ENCODE results near the gene SPATS2.
A peak's percentile ranks its signal among the peaks of the same experiment; 100 is the strongest.
"Not testable (repeated sequence)": the region's sequence is repeated elsewhere in the genome, so short reads cannot be mapped to it uniquely, and the experiment has no call there.

Gene SPATS2

DNA sequence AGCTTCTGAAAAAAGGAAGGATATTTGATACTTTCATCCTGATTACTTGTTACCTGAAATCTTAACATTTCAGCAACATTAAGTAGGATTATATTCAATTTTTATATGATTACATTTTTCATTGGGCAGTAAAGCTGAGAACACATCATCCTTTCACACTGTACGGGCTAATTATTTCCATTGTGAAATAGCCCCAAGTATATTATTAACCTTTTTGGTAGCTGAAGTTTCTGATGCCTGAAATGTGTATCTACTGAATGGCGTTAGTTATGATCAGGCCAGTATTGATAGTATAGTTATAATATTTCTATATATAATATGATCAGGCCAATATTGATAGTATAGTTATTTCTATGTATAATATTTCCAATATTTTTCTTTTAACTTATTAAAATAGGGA, 10.1 kb downstream of the SPATS2 start:
- no peak for TF ChIP-seq ZFX (IDR thresholded peaks at IDR 0.05)
- TF ChIP-seq, protein P1, sequence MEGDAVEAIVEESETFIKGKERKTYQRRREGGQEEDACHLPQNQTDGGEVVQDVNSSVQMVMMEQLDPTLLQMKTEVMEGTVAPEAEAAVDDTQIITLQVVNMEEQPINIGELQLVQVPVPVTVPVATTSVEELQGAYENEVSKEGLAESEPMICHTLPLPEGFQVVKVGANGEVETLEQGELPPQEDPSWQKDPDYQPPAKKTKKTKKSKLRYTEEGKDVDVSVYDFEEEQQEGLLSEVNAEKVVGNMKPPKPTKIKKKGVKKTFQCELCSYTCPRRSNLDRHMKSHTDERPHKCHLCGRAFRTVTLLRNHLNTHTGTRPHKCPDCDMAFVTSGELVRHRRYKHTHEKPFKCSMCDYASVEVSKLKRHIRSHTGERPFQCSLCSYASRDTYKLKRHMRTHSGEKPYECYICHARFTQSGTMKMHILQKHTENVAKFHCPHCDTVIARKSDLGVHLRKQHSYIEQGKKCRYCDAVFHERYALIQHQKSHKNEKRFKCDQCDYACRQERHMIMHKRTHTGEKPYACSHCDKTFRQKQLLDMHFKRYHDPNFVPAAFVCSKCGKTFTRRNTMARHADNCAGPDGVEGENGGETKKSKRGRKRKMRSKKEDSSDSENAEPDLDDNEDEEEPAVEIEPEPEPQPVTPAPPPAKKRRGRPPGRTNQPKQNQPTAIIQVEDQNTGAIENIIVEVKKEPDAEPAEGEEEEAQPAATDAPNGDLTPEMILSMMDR (conservative IDR thresholded peaks at IDR 0.05): no peak

DNA sequence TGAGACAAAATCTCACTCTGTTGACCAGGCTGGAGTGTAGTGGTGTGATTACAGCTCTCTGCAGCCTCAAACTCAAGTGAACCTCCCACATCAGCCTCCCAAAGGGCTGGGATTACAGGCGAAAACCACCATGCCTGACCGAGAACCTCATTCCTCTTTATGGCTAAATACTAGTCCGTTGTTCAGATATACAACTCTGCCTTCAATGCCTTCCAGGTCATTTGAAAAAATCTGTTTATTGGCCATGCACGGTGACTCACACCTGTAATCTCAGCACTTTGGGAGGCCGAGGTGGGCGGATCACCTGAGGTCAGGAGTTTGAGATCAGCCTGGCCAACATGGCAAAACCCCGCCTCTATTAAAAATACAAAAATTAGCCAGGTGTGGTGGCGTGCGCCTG, 12.9 kb downstream of the SPATS2 start:
- H3K27ac ChIP-seq: not testable (repeated sequence)

More for the DNA sequence above, 10.1 kb downstream of the SPATS2 start:
- H3K27ac ChIP-seq: no peak overlapping the region

DNA sequence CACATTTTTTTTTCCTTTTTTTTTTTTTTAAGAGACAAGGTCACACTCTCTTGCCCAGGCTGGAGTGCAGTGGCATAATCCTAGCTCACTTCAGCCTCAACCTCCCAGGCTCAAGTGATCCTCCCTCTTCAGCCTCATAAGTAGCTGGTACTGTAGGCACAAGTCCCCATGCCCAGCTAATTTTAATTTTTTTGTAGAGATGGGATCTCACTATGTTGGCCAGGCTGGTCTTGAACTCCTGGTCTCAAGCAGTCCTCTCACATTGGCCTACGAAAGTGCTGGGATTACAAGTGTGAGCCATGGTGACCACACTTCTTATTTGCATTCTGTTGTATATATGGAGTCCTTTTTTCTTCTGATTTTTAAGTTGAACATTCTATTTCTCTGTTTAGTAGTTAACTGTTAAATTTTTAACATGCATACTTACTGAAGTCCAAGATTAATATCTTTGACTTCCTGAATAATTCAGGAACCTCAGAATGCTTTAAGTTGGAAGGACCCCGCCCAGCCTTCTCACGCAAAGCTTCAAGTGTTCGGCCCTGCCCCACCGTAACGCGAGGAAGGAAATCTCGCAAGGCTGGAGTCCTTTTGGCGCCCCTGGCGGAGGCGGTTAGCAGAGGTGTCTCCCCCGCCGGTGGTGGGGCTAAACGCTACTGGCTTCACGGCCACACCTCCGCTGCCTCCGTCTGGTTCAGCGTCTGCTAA, 21.6 kb downstream of the SPATS2 start:
- no peak overlapping the region for H3K27ac ChIP-seq
- TF ChIP-seq, protein P1 (conservative IDR thresholded peaks at IDR 0.05): no peak
- TF ChIP-seq ZFX (IDR thresholded peaks at IDR 0.05): no peak

DNA sequence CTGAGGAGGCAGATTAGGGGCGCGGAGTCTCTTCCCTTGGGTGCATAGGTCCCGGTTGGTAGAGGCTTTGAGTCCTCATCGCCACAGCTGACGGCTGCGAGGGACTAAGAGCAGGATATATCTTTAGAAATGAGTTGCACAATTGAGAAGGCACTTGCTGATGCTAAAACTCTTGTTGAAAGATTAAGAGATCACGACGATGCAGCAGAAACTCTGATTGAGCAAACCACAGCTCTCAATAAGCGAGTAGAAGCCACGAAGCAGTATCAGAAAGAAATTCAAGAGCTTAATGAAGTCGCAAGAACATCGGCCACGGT, 22.1 kb downstream of the SPATS2 start:
- TF ChIP-seq, protein P1 (conservative IDR thresholded peaks at IDR 0.05): no peak
- no peak for TF ChIP-seq ZFX (IDR thresholded peaks at IDR 0.05)
- H3K27ac ChIP-seq: no peak overlapping the region

DNA sequence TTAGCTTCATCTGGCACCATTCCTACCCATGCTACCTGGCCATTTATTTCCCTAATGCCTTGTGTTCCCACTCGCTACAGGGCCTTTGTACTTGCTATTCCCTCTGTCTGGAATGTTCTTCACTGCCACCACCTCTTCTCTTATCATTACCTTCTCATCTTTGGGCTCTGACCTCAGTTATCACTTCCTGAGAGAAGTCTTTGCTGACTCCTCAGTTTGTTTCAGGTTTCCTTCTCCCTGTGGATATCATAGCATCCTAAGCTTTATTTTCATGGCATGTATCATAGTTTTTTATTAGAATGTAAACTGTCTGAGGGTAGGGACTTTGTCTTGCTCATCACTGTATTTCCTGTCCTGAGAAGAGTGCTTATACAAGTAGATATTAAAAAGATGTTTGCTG, 29.7 kb downstream of the SPATS2 start:
- H3K27ac ChIP-seq: no peak overlapping the region
- no peak for TF ChIP-seq ZFX (IDR thresholded peaks at IDR 0.05)
- TF ChIP-seq, protein P1 (conservative IDR thresholded peaks at IDR 0.05): no peak

DNA sequence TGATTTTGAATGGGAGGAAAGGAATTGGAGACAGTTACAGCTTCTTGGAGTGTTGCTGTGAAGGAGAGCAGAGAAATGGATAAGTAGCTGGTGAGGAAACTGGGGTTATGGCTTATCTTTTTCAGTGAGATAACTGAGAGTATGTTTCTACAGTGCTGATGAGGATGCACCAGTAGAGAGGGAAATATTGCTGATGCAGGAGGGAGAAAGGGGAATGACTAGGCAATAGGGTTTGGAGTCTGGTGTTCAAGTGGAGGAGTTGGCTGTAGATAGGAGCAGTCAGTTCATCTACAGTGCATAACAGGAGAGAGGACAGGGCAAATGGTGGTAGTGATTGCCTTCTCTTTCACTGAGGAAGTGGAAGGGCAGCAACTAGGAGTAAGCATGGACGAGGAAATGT, 33.0 kb downstream of the SPATS2 start:
- peak overlapping the region; percentile 69 for H3K27ac ChIP-seq
- TF ChIP-seq ZFX (IDR thresholded peaks at IDR 0.05): no peak
- TF ChIP-seq, protein P1 (conservative IDR thresholded peaks at IDR 0.05): no peak

DNA sequence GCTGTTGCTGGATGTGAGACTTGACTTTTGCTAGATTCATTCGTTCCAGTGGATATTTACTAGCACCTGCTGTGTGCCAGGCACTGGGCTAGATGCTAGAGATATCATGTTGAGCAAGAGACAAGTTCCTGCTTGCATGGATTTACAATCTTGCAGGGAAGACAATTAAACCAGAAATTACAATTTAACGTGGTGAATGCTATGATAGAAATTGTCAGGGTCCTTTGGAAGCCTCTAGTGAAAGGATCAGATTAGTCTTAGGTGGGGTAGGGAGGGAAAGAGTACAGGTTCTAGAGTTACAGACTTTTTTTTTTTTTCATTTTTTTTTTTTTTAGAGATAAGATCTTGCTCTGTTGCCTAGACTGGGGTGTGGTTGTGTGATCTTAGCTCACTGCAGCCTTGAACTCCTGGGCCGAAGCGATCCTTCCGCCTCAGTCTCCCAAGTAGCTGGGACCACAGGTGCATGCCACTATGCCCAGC, 36.7 kb downstream of the SPATS2 start:
- peak overlapping the region; percentile 60 for H3K27ac ChIP-seq
- TF ChIP-seq ZFX (IDR thresholded peaks at IDR 0.05): no peak

DNA sequence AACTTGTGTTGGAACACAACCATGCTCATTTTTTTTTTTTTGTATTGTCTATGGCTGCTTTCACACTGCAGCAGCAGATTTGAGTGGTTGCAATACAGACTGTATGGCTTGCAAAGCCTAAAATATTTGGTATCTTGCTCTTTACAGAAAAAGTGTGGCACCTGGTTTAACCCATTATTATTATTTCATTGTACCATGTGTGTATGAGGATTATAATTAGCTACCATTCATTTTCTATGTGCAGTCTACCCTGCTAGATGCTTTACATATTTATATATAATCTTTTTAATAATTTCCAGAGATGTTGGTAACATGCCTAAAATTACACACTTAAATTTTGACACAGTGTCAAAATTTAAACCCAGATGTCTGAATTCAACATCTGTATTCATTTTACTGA, 37.7 kb downstream of the SPATS2 start:
- no peak for TF ChIP-seq ZFX (IDR thresholded peaks at IDR 0.05)
- TF ChIP-seq, protein P1 (conservative IDR thresholded peaks at IDR 0.05): no peak
- H3K27ac ChIP-seq: no peak overlapping the region

Data from C4-2B (cell line).